SK-N-SH treated with all-trans-retinoic acid at 6 μM for 48 hours (cell line): ENCODE data around the gene SLC7A5.

Source experiments
- ARNTL ChIP-seq: fragments of 450-650 bp; formaldehyde crosslinking; IDR thresholded peaks from 2 replicates; pipeline ENCODE4 v1.5.0; 2020; ENCODE audit warnings: low read depth, mild to moderate bottlenecking, moderate library complexity, borderline replicate concordance
- OSR1 ChIP-seq: fragments of 250-450 bp; sonication (Bioruptor Pico); IDR thresholded peaks from 2 replicates; pipeline ENCODE4 v1.8.0; 2022; ENCODE audit warnings: moderate library complexity, mild to moderate bottlenecking, inconsistent platforms
- PPARA ChIP-seq: fragments of 250-450 bp; sonication (Bioruptor Pico); IDR thresholded peaks from 2 replicates; pipeline ENCODE4 v1.5.0; 2020; ENCODE audit warnings: mild to moderate bottlenecking, borderline replicate concordance
- RARB ChIP-seq: fragments of 250-450 bp; sonication (Bioruptor Pico); IDR thresholded peaks from 2 replicates; pipeline ENCODE4 v1.8.0; 2021; ENCODE audit warnings: mild to moderate bottlenecking, moderate library complexity
- ZC3H10 ChIP-seq: fragments of 250-450 bp; sonication (Bioruptor Pico); IDR thresholded peaks from 2 replicates; pipeline ENCODE4 v1.5.1; 2021; ENCODE audit warnings: mild to moderate bottlenecking, moderate library complexity
- ZFP3 ChIP-seq: fragments of 250-450 bp; sonication (Bioruptor Pico); IDR thresholded peaks from 2 replicates; pipeline ENCODE4 v1.5.0; 2020; ENCODE audit warnings: mild to moderate bottlenecking, moderate library complexity
- ZFP30 ChIP-seq: fragments of 450-650 bp; formaldehyde crosslinking; IDR thresholded peaks from 2 replicates; pipeline ENCODE4 v1.5.0; 2022; ENCODE audit warnings: mild to moderate bottlenecking, moderate library complexity
- ZNF565 ChIP-seq: fragments of 450-650 bp; formaldehyde crosslinking; conservative IDR thresholded peaks from 2 replicates; pipeline ENCODE4 v1.5.0; 2020; ENCODE audit warnings: low read depth, mild to moderate bottlenecking, moderate library complexity
- ZNF8 ChIP-seq: fragments of 450-650 bp; formaldehyde crosslinking; IDR thresholded peaks from 2 replicates; pipeline ENCODE4 v1.5.0; 2020; ENCODE audit warnings: mild to moderate bottlenecking, moderate library complexity
- TF ChIP-seq, protein P1 (sequence below): fragments of 250-450 bp; sonication (Bioruptor Pico); IDR thresholded peaks from 2 replicates; pipeline ENCODE4 v1.8.0; 2020; ENCODE audit warnings: mild to moderate bottlenecking, moderate library complexity, borderline replicate concordance

DNA sequence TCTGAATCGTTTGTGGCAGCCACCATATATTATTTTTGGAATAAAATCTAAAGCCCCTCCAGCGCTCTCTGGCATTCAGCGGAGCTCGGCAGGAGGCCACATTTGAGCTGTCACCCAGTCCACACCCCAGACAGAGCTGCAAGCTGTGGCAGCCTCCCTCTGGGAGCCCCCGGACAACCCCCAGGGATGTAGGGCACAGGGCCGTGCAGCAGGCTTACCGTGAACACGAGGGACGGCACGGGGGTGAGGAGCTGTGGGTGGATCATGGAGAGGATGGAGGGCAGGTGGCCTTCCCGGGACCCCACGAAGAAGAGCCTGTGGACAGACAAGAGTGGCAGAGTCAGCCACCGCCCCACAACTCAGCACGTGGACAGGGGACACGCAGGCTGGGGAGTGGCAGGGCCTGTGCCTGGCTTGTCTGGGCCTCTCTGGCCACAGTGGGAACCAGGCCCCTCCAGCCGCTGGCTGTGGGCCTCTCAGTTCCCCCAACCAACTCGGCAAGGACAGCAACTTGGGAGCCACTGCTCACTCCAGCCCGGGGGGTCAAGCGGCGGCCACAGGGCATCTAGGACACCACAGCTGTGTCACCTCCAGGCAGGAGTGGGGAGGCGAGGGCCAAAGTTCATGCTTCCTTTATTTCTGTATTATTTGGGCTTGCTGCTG lies 31.5 kb downstream of the SLC7A5 start:
- TF ChIP-seq, protein P1, sequence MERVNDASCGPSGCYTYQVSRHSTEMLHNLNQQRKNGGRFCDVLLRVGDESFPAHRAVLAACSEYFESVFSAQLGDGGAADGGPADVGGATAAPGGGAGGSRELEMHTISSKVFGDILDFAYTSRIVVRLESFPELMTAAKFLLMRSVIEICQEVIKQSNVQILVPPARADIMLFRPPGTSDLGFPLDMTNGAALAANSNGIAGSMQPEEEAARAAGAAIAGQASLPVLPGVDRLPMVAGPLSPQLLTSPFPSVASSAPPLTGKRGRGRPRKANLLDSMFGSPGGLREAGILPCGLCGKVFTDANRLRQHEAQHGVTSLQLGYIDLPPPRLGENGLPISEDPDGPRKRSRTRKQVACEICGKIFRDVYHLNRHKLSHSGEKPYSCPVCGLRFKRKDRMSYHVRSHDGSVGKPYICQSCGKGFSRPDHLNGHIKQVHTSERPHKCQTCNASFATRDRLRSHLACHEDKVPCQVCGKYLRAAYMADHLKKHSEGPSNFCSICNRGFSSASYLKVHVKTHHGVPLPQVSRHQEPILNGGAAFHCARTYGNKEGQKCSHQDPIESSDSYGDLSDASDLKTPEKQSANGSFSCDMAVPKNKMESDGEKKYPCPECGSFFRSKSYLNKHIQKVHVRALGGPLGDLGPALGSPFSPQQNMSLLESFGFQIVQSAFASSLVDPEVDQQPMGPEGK (CRISPR knock-in tag): no peak
- TF ChIP-seq RARB (CRISPR knock-in tag) (no peak), ZNF8 (no peak), ARNTL (CRISPR knock-in tag) (no peak), PPARA (CRISPR knock-in tag) (no peak), ZFP3 (CRISPR knock-in tag) (no peak), ZC3H10 (CRISPR knock-in tag) (no peak), OSR1 (CRISPR knock-in tag) (no peak), ZNF565 (no peak), ZFP30 (CRISPR knock-in tag) (no peak)
